WTC11 (cell line): Measurements from ENCODE around the gene HBE1. TPM values are rescaled to one million over a fixed set of nuclear protein-coding genes. Genes with fewer than 3 reads are reported as not detected.

Source experiments
- ATAC-seq: fragments of 200-7000 bp; cut with Tn5 transposase; 2 replicates; pipeline ENCODE4 v1.10.0; 2021; ENCODE audit warnings: mild to moderate bottlenecking, moderate library complexity
- CTCF ChIA-PET: fragments of 300-600 bp; sonication (Branson Sonifier 250); formaldehyde crosslinking; loops from one replicate; lab custom pipeline; 2021; ENCODE audit warnings: antibody characterized with exemption; lab: Charles Lee
- POLR2A ChIA-PET: fragments of 350-600 bp; sonication (Branson Sonifier 250); formaldehyde crosslinking; loops from one replicate; lab custom pipeline; 2021; ENCODE audit warnings: antibody characterized with exemption; lab: Charles Lee
- DNase-seq: peaks from one replicate; pipeline ENCODE4 v3.0.0; 2021; ENCODE audit warnings: low spot score
- H3K27ac Mint-ChIP-seq: 2 replicates; pipeline ENCODE4 v1.8.0; 2021; ENCODE audit warnings: mixed read lengths
- H3K27me3 Mint-ChIP-seq: 2 replicates; pipeline ENCODE4 v1.8.0; 2021; ENCODE audit warnings: low read depth, mild to moderate bottlenecking, moderate library complexity, mixed read lengths
- H3K36me3 Mint-ChIP-seq: 2 replicates; pipeline ENCODE4 v1.8.0; 2021; ENCODE audit warnings: mixed read lengths
- H3K4me1 Mint-ChIP-seq: 2 replicates; pipeline ENCODE4 v1.8.0; 2022; ENCODE audit warnings: mixed read lengths
- H3K4me3 Mint-ChIP-seq: 2 replicates; pipeline ENCODE4 v1.8.0; 2021; ENCODE audit warnings: mild to moderate bottlenecking, moderate library complexity, mixed read lengths
- H3K9me3 Mint-ChIP-seq: 2 replicates; pipeline ENCODE4 v1.8.0; 2021; ENCODE audit warnings: mixed read lengths
- ARID4B ChIP-seq: sonication (generic); formaldehyde crosslinking; IDR thresholded peaks from 2 replicates; pipeline ENCODE4 v1.8.0; 2023; ENCODE audit warnings: missing genetic modification reagents, mild to moderate bottlenecking, borderline replicate concordance
- E2F4 ChIP-seq: sonication (generic); formaldehyde crosslinking; IDR thresholded peaks from 2 replicates; pipeline ENCODE4 v1.8.1; 2022; ENCODE audit warnings: low read depth, mild to moderate bottlenecking, moderate library complexity, missing genetic modification reagents, borderline replicate concordance
- ETV6 ChIP-seq: sonication (generic); formaldehyde crosslinking; IDR thresholded peaks from 2 replicates; pipeline ENCODE4 v1.8.1; 2022; ENCODE audit warnings: mild to moderate bottlenecking, missing genetic modification reagents
- FOXJ3 ChIP-seq: sonication (generic); formaldehyde crosslinking; IDR thresholded peaks from 2 replicates; pipeline ENCODE4 v1.9.0; 2021; ENCODE audit warnings: missing genetic modification reagents, mild to moderate bottlenecking, borderline replicate concordance
- FOXP1 ChIP-seq: sonication (generic); formaldehyde crosslinking; IDR thresholded peaks from 2 replicates; pipeline ENCODE4 v1.8.0; 2022; ENCODE audit warnings: missing genetic modification reagents, mild to moderate bottlenecking, moderate library complexity, borderline replicate concordance
- HMGA2 ChIP-seq: fragments of 250-450 bp; sonication (Bioruptor Pico); IDR thresholded peaks from 2 replicates; pipeline ENCODE4 v1.4.0; 2021; ENCODE audit warnings: mild to moderate bottlenecking, moderate library complexity
- IRF2 ChIP-seq: sonication (generic); formaldehyde crosslinking; IDR thresholded peaks from 2 replicates; pipeline ENCODE4 v1.8.0; 2022; ENCODE audit warnings: low read depth, missing genetic modification reagents, borderline replicate concordance
- MXD4 ChIP-seq: fragments of 250-450 bp; sonication (Bioruptor Pico); IDR thresholded peaks from 2 replicates; pipeline ENCODE4 v1.8.0; 2021; ENCODE audit warnings: mild to moderate bottlenecking, moderate library complexity, borderline replicate concordance
- NFE2L1 ChIP-seq: sonication (generic); formaldehyde crosslinking; IDR thresholded peaks from 2 replicates; pipeline ENCODE4 v1.8.1; 2023; ENCODE audit warnings: missing genetic modification reagents
- RELA ChIP-seq: sonication (generic); formaldehyde crosslinking; IDR thresholded peaks from 2 replicates; pipeline ENCODE4 v1.8.1; 2022; ENCODE audit warnings: missing genetic modification reagents, mild to moderate bottlenecking, borderline replicate concordance
- SMAD4 ChIP-seq: sonication (generic); formaldehyde crosslinking; IDR thresholded peaks from 2 replicates; pipeline ENCODE4 v1.8.0; 2022; ENCODE audit warnings: mild to moderate bottlenecking, missing genetic modification reagents
- TEAD4 ChIP-seq: sonication (generic); formaldehyde crosslinking; IDR thresholded peaks from 2 replicates; pipeline ENCODE4 v1.8.0; 2022; ENCODE audit warnings: mild to moderate bottlenecking, missing genetic modification reagents
- ZNF138 ChIP-seq: sonication (generic); formaldehyde crosslinking; conservative IDR thresholded peaks from 2 replicates; pipeline ENCODE4 v1.8.1; 2022; ENCODE audit warnings: mild to moderate bottlenecking, moderate library complexity, missing genetic modification reagents
- ZNF416 ChIP-seq: fragments of 250-450 bp; sonication (Bioruptor Pico); IDR thresholded peaks from 2 replicates; pipeline ENCODE4 v1.9.0; 2021; ENCODE audit warnings: mild to moderate bottlenecking, inconsistent platforms
- ZNF425 ChIP-seq: fragments of 250-450 bp; sonication (Bioruptor Pico); conservative IDR thresholded peaks from 2 replicates; pipeline ENCODE4 v1.9.0; 2021; ENCODE audit warnings: mild to moderate bottlenecking
- ZNF512 ChIP-seq: sonication (generic); formaldehyde crosslinking; IDR thresholded peaks from 2 replicates; pipeline ENCODE4 v1.8.1; 2022; ENCODE audit warnings: missing genetic modification reagents, borderline replicate concordance
- total RNA-seq: library from RNA; stranded (reverse); gene quantifications from 3 replicates; pipeline ENCODE4 v1.2.3, GENCODE V29; 2021
- TF ChIP-seq, protein P1 (sequence below): sonication (generic); formaldehyde crosslinking; IDR thresholded peaks from 2 replicates; pipeline ENCODE4 v1.8.1; 2023; ENCODE audit warnings: mild to moderate bottlenecking, moderate library complexity, missing genetic modification reagents
- TF ChIP-seq, protein P2 (sequence below): sonication (generic); formaldehyde crosslinking; IDR thresholded peaks from 2 replicates; pipeline ENCODE4 v1.8.1; 2023; ENCODE audit warnings: mild to moderate bottlenecking, missing genetic modification reagents, moderate library complexity
- TF ChIP-seq, protein P3 (sequence below): sonication (generic); formaldehyde crosslinking; IDR thresholded peaks from 2 replicates; pipeline ENCODE4 v1.8.1; 2023; ENCODE audit warnings: mild to moderate bottlenecking, missing genetic modification reagents

The HBE1 gene
- total RNA-seq, 1 experiment from 2014 or later = 3.1 TPM

- TF ChIP-seq, protein P1, sequence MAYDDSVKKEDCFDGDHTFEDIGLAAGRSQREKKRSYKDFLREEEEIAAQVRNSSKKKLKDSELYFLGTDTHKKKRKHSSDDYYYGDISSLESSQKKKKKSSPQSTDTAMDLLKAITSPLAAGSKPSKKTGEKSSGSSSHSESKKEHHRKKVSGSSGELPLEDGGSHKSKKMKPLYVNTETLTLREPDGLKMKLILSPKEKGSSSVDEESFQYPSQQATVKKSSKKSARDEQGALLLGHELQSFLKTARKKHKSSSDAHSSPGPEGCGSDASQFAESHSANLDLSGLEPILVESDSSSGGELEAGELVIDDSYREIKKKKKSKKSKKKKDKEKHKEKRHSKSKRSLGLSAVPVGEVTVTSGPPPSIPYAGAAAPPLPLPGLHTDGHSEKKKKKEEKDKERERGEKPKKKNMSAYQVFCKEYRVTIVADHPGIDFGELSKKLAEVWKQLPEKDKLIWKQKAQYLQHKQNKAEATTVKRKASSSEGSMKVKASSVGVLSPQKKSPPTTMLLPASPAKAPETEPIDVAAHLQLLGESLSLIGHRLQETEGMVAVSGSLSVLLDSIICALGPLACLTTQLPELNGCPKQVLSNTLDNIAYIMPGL (CRISPR knock-in tag) = no peak
- TF ChIP-seq IRF2 = no peak
- no peak for TF ChIP-seq ZNF138 (CRISPR knock-in tag)
- TF ChIP-seq MXD4 (CRISPR knock-in tag) = no peak
- no peak for TF ChIP-seq ZNF512 (CRISPR knock-in tag)
- no peak for TF ChIP-seq TEAD4
- no peak for TF ChIP-seq FOXJ3 (CRISPR knock-in tag)
- no peak for TF ChIP-seq ETV6 (CRISPR knock-in tag)
- TF ChIP-seq, protein P2, sequence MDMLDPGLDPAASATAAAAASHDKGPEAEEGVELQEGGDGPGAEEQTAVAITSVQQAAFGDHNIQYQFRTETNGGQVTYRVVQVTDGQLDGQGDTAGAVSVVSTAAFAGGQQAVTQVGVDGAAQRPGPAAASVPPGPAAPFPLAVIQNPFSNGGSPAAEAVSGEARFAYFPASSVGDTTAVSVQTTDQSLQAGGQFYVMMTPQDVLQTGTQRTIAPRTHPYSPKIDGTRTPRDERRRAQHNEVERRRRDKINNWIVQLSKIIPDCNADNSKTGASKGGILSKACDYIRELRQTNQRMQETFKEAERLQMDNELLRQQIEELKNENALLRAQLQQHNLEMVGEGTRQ (CRISPR knock-in tag) = no peak
- no peak for TF ChIP-seq NFE2L1 (CRISPR knock-in tag)
- no peak for TF ChIP-seq SMAD4 (CRISPR knock-in tag)
- TF ChIP-seq FOXP1 (CRISPR knock-in tag) = no peak
- TF ChIP-seq E2F4 (CRISPR knock-in tag) = no peak
Measured at GRCh38 chr11:5238486-5238885, 31.3 kb downstream of the HBE1 start (continued).

- Mint-ChIP-seq H3K4me1 (no peaks in the 10 kb centered on the region), H3K27me3 (no peaks in the 10 kb centered on the region; the same call in 1 of the 2 replicates), H3K27ac (no peak overlapping the region), H3K36me3 (no peaks in the 10 kb centered on the region), H3K9me3 (no peaks in the 10 kb centered on the region), H3K4me3 (no peak overlapping the region)
- DNase-seq (no peak), ATAC-seq (no peak)
- ChIA-PET CTCF (no interaction called here), POLR2A (no interaction called here)
- TF ChIP-seq ARID4B (CRISPR knock-in tag) = no peak
- no peak for TF ChIP-seq SMAD4 (CRISPR knock-in tag)
- TF ChIP-seq ZNF416 = no peak
- TF ChIP-seq, protein P2 (CRISPR knock-in tag) = no peak
- TF ChIP-seq, protein P3, sequence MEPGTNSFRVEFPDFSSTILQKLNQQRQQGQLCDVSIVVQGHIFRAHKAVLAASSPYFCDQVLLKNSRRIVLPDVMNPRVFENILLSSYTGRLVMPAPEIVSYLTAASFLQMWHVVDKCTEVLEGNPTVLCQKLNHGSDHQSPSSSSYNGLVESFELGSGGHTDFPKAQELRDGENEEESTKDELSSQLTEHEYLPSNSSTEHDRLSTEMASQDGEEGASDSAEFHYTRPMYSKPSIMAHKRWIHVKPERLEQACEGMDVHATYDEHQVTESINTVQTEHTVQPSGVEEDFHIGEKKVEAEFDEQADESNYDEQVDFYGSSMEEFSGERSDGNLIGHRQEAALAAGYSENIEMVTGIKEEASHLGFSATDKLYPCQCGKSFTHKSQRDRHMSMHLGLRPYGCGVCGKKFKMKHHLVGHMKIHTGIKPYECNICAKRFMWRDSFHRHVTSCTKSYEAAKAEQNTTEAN (CRISPR knock-in tag) = no peak
- no peak for TF ChIP-seq RELA (CRISPR knock-in tag)
- TF ChIP-seq HMGA2 = no peak
- TF ChIP-seq ZNF425 = no peak
Measured at GRCh38 chr11:5237420-5237819, 32.3 kb downstream of the HBE1 start.
